NCI-H1105 treated with DMSO at 0.1 percent for 48 hours (cell line): ENCODE measurements around the gene GABRQ.
"Not testable (repeated sequence)": the region's sequence is repeated elsewhere in the genome, so short reads cannot be mapped to it uniquely, and the experiment has no call there.

ENCODE experiments used
- DNase-seq: peaks from one replicate; lab custom pipeline; 2025; lab: John Stamatoyannopoulos, UW

The GABRQ gene

DNA sequence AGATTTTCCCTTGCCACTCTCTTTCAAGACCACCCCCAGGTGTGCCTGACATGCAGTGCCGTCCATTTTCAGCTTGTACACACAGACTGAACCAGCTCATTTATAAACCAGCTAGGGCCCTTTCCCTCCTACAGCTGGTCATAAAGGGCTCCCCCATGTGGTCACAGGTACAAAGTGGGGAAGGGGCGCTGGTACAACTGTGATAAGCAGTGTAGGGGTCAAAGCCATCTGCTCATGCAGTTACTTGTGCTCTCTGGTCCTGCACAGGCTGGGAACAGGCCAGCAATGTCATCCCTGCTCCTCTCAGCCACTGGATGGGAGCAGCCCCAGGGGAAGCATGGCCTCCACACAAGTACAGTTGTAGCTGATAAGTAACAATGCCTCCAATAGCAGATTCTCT lies 20.6 kb downstream of the GABRQ start:
- peak; percentile 5 for DNase-seq

DNA sequence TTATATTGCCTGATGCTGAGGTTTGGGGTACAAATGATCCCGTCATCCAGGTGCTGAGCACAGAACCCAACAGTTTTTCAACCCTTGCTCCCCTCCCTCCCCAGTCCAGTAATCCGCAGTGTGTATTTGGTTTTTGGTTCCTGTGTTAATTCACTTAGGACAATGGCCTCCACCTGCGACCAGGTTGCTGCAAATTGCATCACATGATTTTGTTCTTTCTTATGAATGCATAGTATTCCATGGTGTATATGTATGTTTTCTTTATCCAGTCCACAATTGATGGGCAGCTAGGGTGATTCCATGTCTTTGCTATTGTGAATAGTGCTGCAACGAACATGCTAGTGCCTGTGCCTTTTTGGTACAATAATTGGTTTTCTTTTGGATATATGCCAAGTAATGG lies 25.4 kb downstream of the GABRQ start:
- DNase-seq = no peak

DNA sequence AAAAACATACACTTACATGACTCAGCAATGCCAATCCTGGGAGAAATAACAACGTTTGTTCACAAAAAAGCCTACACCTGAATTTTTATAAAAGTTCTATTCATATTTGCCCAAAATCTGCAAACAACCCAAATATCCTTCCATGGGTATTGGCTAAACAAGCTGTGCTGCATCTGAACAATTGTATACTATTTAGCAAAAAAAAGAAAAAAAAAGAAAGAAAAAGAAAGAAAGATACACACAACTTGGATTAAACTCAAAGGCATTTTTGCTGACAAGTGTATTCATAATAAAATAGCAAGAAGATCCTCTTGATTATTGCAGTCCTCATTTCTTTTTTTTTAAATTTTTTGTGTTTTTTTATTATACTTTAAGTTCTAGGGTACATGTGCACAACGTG lies 36.4 kb downstream of the GABRQ start:
- DNase-seq = no peak

DNA sequence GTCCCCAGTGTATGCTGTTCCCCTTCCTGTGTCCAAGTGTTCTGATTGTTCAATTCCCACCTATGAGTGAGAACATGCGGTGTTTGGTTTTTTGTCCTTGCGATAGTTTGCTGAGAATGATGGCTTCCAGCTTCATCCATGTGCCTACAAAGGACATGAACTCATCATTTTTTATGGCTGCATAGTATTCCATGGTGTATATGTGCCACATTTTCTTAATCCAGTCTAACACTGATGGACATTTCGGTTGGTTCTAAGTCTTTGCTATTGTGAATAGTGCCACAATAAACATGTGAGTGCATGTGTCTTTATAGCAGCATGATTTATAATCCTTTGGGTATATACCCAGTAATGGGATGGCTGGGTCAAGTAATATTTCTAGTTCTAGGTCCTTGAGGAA lies 37.0 kb downstream of the GABRQ start:
- not testable (repeated sequence) for DNase-seq

DNA sequence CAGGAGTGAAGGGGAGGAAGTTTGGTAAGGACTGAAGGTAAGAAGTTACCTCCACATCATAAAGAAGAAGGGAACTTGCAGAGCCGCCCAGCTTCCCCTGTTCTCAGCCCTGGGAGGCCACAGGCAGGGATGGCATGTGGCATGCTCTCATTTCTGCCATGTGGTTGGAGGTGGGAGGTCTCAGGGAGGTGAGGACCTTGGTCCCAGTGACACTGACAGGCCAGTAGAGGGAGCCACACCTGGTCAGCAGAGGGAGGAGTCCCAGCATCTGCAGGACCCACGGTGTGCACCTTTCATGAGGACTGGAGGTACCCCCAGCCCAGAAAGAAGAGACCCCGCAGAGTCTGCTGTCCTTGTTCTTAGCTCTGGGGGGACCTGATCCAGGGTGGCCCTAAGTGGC lies 43.3 kb downstream of the GABRQ start:
- DNase-seq = not testable (repeated sequence)

DNA sequence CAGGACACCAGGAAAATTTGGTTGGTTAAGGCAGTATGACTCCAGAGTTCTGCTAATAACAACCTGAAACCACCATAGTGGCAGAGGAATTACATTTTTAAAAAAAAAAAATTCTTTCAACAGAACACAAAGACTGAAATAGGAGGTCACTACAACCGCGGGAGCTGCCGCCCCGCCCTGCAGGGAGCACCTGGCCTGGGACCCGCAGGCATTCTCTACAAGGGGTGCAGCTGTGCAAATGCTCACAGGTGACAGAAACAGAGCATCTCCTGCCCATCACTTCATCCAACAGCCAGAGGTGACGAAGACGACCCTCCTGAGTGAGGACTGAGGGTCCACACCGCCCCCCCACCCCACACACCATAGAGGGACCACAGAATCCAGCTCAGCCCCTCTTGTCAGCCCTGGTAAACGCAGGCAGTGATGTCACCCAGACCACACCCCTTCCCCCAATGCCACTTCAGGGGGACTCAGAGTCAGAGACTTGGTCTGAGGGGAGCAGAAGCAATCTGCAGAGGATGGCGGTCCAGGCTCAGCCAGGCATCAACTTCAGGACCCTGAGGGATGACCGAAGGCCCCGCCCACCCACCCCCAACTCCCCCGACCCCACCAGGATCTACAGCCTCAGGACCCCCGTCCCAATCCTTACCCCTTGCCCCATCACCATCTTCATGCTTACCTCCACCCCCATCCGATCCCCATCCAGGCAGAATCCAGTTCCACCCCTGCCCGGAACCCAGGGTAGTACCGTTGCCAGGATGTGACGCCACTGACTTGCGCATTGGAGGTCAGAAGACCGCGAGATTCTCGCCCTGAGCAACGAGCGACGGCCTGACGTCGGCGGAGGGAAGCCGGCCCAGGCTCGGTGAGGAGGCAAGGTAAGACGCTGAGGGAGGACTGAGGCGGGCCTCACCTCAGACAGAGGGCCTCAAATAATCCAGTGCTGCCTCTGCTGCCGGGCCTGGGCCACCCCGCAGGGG lies 60.5 kb downstream of the GABRQ start, which contains the start of gene MAGEA3:
TSS of gene MAGEA3 (plus strand) at position 843 of the 980 bp plus-strand sequence. CDS start 2,039 bp downstream, outside the sequence.
- not testable (repeated sequence) for DNase-seq

DNA sequence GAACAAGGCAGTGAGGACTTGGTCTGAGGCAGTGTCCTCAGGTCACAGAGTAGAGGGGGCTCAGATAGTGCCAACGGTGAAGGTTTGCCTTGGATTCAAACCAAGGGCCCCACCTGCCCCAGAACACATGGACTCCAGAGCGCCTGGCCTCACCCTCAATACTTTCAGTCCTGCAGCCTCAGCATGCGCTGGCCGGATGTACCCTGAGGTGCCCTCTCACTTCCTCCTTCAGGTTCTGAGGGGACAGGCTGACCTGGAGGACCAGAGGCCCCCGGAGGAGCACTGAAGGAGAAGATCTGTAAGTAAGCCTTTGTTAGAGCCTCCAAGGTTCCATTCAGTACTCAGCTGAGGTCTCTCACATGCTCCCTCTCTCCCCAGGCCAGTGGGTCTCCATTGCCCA lies 62.7 kb downstream of the GABRQ start:
- DNase-seq = not testable (repeated sequence)

DNA sequence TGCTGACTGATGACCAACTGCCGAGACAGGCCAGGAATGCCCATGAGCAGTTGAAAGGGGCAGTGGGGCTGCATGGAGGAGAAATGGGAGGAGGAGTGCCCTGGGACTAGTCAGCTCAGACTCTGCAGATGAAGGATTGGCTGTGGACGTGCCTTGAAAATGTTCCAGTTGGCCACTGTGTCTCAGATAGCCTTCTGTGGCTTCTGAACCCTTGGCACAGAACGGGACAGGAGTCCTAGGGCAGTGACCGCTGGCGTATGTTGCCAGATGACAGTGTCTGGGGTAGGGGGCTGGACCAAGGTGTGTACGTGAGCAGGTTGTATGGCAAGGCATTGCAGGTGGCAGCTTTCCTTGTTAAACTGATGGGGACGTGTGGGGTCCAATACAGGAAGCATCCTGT lies 68.8 kb downstream of the GABRQ start:
- DNase-seq = not testable (repeated sequence)
